ENCODE results near the gene STK25.

Gene STK25

GRCh38 chr2:241508240-241509154, at the start of gene STK25:
STK25 (minus strand) TSS chr2:241508584; CDS start chr2:241508035, 549 bp downstream.
- CTCF ChIA-PET, result interaction anchor here (1.5 to 2.3 kb wide), 3 partner anchors 90 to 150 kb away, joined by 3 to 7 read pairs (median 4); partner anchors contain the start of genes ATG4B and THAP4
- peak; percentile 86 for DNase-seq (ENCODE audit: low read depth, low spot score)
- TF ChIP-seq CTCF (IDR thresholded peaks at IDR 0.05; ENCODE audit: insufficient read depth, low read length, missing control alignments), result no peak
- POLR2A ChIA-PET, result interaction anchor here (0.8 to 1.4 kb wide), 3 partner anchors 10 to 129 kb away, joined by 3 to 4 read pairs (median 4); partner anchors contain the start of genes ATG4B and THAP4
- peak within 1 kb of the TSS; percentile 75 for H3K4me3 ChIP-seq (ENCODE audit: low read depth, low read length)

GRCh38 chr2:241556746-241557145, 48.4 kb upstream of the STK25 start:
- no peak for TF ChIP-seq CTCF (IDR thresholded peaks at IDR 0.05; ENCODE audit: insufficient read depth, low read length, missing control alignments)
- no peak overlapping the region for H3K4me3 ChIP-seq (ENCODE audit: low read depth, low read length)
- ChIA-PET CTCF (interaction anchor here (1.8 kb wide), 1 partner anchor 9 kb away, joined by 10 read pairs; no protein-coding TSS in a partner anchor), POLR2A (interaction anchor here (0.6 kb wide), 1 partner anchor 175 kb away, joined by 3 read pairs; no protein-coding TSS in a partner anchor)
- DNase-seq (ENCODE audit: low read depth, low spot score), result no peak

- DNase-seq (ENCODE audit: low read depth, low spot score), result no peak
- no peak overlapping the region for H3K4me3 ChIP-seq (ENCODE audit: low read depth, low read length)
- ChIA-PET POLR2A (interaction anchor here (0.7 kb wide), 1 partner anchor 10 kb away, joined by 3 read pairs; no protein-coding TSS in a partner anchor), CTCF (interaction anchor here (1.5 kb wide), 1 partner anchor 8 kb away, joined by 3 read pairs; no protein-coding TSS in a partner anchor)
- no peak for TF ChIP-seq CTCF (IDR thresholded peaks at IDR 0.05; ENCODE audit: insufficient read depth, low read length, missing control alignments)
These were observed 47.3 kb upstream of the STK25 start for GRCh38 chr2:241555711-241556110.

- no peak for DNase-seq (ENCODE audit: low read depth, low spot score)
- POLR2A ChIA-PET, result no interaction called here
- CTCF ChIA-PET, result interaction anchor here (1.5 kb wide), 1 partner anchor 7 kb away, joined by 3 read pairs; no protein-coding TSS in a partner anchor
- no peak overlapping the region for H3K4me3 ChIP-seq (ENCODE audit: low read depth, low read length)
- TF ChIP-seq CTCF (IDR thresholded peaks at IDR 0.05; ENCODE audit: insufficient read depth, low read length, missing control alignments), result no peak
These were observed 46.4 kb upstream of the STK25 start for GRCh38 chr2:241554610-241555322.

GRCh38 chr2:241553981-241554380, 45.6 kb upstream of the STK25 start:
- H3K4me3 ChIP-seq (ENCODE audit: low read depth, low read length), result no peak overlapping the region
- ChIA-PET POLR2A (no interaction called here), CTCF (no interaction called here)
- no peak for TF ChIP-seq CTCF (IDR thresholded peaks at IDR 0.05; ENCODE audit: insufficient read depth, low read length, missing control alignments)
- DNase-seq (ENCODE audit: low read depth, low spot score), result no peak

- H3K4me3 ChIP-seq (ENCODE audit: low read depth, low read length), result no peak overlapping the region
- CTCF ChIA-PET, result no interaction called here
- no peak for TF ChIP-seq CTCF (IDR thresholded peaks at IDR 0.05; ENCODE audit: insufficient read depth, low read length, missing control alignments)
- no peak for DNase-seq (ENCODE audit: low read depth, low spot score)
- POLR2A ChIA-PET, result no interaction called here
These were observed 45.1 kb upstream of the STK25 start for GRCh38 chr2:241553512-241553830.
